ENCODE data around the gene PSENEN. TPM values are rescaled to one million over a fixed set of nuclear protein-coding genes. Genes with fewer than 3 reads are reported as not detected.

Gene PSENEN
- total and polyA plus RNA-seq, 9 of the 15 experiments (the other 6 are each of a cell fraction or from before 2014, with no cell fraction given) = 34.5 to 299 (median 61.1) TPM

GRCh38 chr19:35783469-35784434 is 38.3 kb downstream of the PSENEN start (continued):
- TF ChIP-seq HMGXB4 (CRISPR knock-in tag; IDR thresholded peaks at IDR 0.05) (no peak), ZBTB5 (IDR thresholded peaks at IDR 0.05) (no peak), TFAM (CRISPR knock-in tag; conservative IDR thresholded peaks at IDR 0.05) (no peak), ZNF639 (CRISPR knock-in tag; conservative IDR thresholded peaks at IDR 0.05 in 1 of 2, IDR thresholded peaks at IDR 0.05 in 1 of 2) (no peak), NFIX (CRISPR knock-in tag; IDR thresholded peaks at IDR 0.05; ENCODE audit: low read depth) (no peak), ZNF212 (CRISPR knock-in tag; IDR thresholded peaks at IDR 0.05) (no peak), HDAC8 (tag; IDR thresholded peaks at IDR 0.05) (no peak), SIN3B (IDR thresholded peaks at IDR 0.05; ENCODE audit: low read depth) (no peak), RBM39 (optimal IDR thresholded peaks at IDR 0.05; ENCODE audit: low read depth, low read length) (no peak), JUN (IDR thresholded peaks at IDR 0.05; ENCODE audit: borderline replicate concordance, low read depth, low read length) (peak; percentile 48; the same call in 1 of the 2 replicates), JUN (CRISPR knock-in tag; IDR thresholded peaks at IDR 0.05; ENCODE audit: borderline replicate concordance) (no peak), CHD4 (IDR thresholded peaks at IDR 0.05; ENCODE audit: insufficient read depth, insufficient replicate concordance, low read depth, low read length, poor library complexity, severe bottlenecking) (no peak), HINFP (tag; conservative IDR thresholded peaks at IDR 0.05; ENCODE audit: low read depth) (no peak), PML (IDR thresholded peaks at IDR 0.05; ENCODE audit: low read length) (no peak), KDM4B (IDR thresholded peaks at IDR 0.05; ENCODE audit: borderline replicate concordance in 2 of 2, low read depth in 1 of 2) (no peak), NR2C1 (IDR thresholded peaks at IDR 0.05) (peak; percentile 67; the same call in 1 of the 2 replicates), NR2C1 (tag; IDR thresholded peaks at IDR 0.05) (peak; percentile 63), ARHGAP35 (IDR thresholded peaks at IDR 0.05; ENCODE audit: partially characterized antibody) (no peak), DIDO1 (tag; IDR thresholded peaks at IDR 0.05; ENCODE audit: low read depth) (no peak)
